B cell (primary cell): ENCODE measurements around the gene ZNF214.

Source experiments
- CTCF ChIP-seq: fragments of 200-600 bp; IDR thresholded peaks from one replicate; pipeline ENCODE4 v1.8.0; 2022; ENCODE audit warnings: antibody characterized with exemption, mild to moderate bottlenecking
- EZH2 ChIP-seq: IDR thresholded peaks from 2 replicates; pipeline ENCODE4 v1.6.1; 2012; ENCODE audit warnings: borderline replicate concordance, low read depth, mild to moderate bottlenecking, moderate library complexity, low read length; ENCODE audit not compliant: insufficient read depth, poor library complexity, severe bottlenecking

- TF ChIP-seq CTCF, result no peak
- TF ChIP-seq EZH2, result no peak
Observed at GRCh38 chr11:7062534-7062933, 42.4 kb upstream of the ZNF214 start.
